H1 (cell line): ENCODE results near the gene ADPRHL1. TPM values are rescaled to one million over a fixed set of nuclear protein-coding genes. Genes with fewer than 3 reads are reported as not detected.

ENCODE experiments used
- CTCF ChIA-PET: fragments of 300-600 bp; sonication (Branson Sonifier 250); formaldehyde crosslinking; loops from one replicate; lab custom pipeline; 2021; ENCODE audit not compliant: partially characterized antibody; lab: Charles Lee
- POLR2A ChIA-PET: fragments of 300-600 bp; sonication (Branson Sonifier 250); formaldehyde crosslinking; loops from one replicate; lab custom pipeline; 2021; ENCODE audit warnings: inconsistent platforms; ENCODE audit not compliant: partially characterized antibody; lab: Charles Lee
- DNase-seq, 2 experiments: peaks; one replicate each; pipeline versions ENCODE4 v3.0.0 to v3.0.0-alpha.2; 2010 to 2022; ENCODE audit warnings: low spot score in 2 of 2, low read depth in 1 of 2, mixed read lengths in 1 of 2
- FAIRE-seq: peaks from 2 replicates; lab custom pipeline; 2011; peaks lifted over from hg19 to GRCh38; lab: Jason Lieb, UNC
- H2AFZ ChIP-seq: 2 replicates; pipeline ENCODE4 v1.8.1; 2012; ENCODE audit warnings: low read length, inconsistent platforms
- H2AK5ac ChIP-seq: 2 replicates; pipeline ENCODE4 v1.6.1; 2013; ENCODE audit warnings: low read depth, low read length
- H2BK120ac ChIP-seq: replicated peaks from 2 replicates; pipeline ENCODE3; 2013; ENCODE audit warnings: low read depth, low read length, inconsistent platforms
- H2BK12ac ChIP-seq: 2 replicates; pipeline ENCODE4 v1.6.1; 2013; ENCODE audit warnings: low read depth, low read length
- H2BK15ac ChIP-seq: 2 replicates; pipeline ENCODE4 v1.6.1; 2013; ENCODE audit warnings: low read length
- H2BK20ac ChIP-seq: 2 replicates; pipeline ENCODE4 v1.6.1; 2013; ENCODE audit warnings: low read length
- H2BK5ac ChIP-seq: 2 replicates; pipeline ENCODE4 v1.6.1; 2013; ENCODE audit warnings: low read depth, low read length
- H3K14ac ChIP-seq: 2 replicates; pipeline ENCODE4 v1.6.1; 2013; ENCODE audit warnings: inconsistent platforms; ENCODE audit not compliant: insufficient read length
- H3K18ac ChIP-seq: 2 replicates; pipeline ENCODE4 v1.6.1; 2013; ENCODE audit warnings: low read length; ENCODE audit errors: extremely low read depth
- H3K23ac ChIP-seq: 2 replicates; pipeline ENCODE4 v1.6.1; 2013; ENCODE audit warnings: inconsistent platforms; ENCODE audit not compliant: insufficient read length
- H3K23me2 ChIP-seq: 2 replicates; pipeline ENCODE4 v1.6.1; 2013; ENCODE audit warnings: low read depth, low read length
- H3K27ac ChIP-seq: 2 replicates; pipeline ENCODE4 v1.6.1; 2011; ENCODE audit warnings: low read depth, low read length, inconsistent platforms
- H3K27me3 ChIP-seq, 4 experiments: replicated peaks in 1 of 4; 1 replicate in 1 of 4; 2 replicates in 3 of 4; pipeline versions ENCODE4 v1.6.1 to v1.8.1; 2011 to 2013; ENCODE audit warnings: low read length in 3 of 4, mild to moderate bottlenecking in 3 of 4, inconsistent platforms in 2 of 4, mixed read lengths in 2 of 4, moderate library complexity in 1 of 4; ENCODE audit not compliant: control insufficient read depth in 3 of 4, insufficient read depth in 3 of 4; ENCODE audit errors: extremely low read depth in 1 of 4
- H3K36me3 ChIP-seq, 4 experiments: 2 replicates each; pipeline versions ENCODE4 v1.6.1 to v1.8.1; 2011 to 2013; ENCODE audit warnings: mild to moderate bottlenecking in 4 of 4, low read length in 3 of 4, moderate library complexity in 2 of 4, control low read depth in 1 of 4, inconsistent platforms in 1 of 4; ENCODE audit not compliant: insufficient read depth in 4 of 4, control insufficient read depth in 2 of 4
- H3K4ac ChIP-seq: replicated peaks from 2 replicates; pipeline ENCODE3; 2013; ENCODE audit warnings: low read length, low read depth, mixed read lengths, inconsistent platforms; ENCODE audit not compliant: insufficient read length
- H3K4me1 ChIP-seq, 4 experiments: replicated peaks in 1 of 4; 1 replicate in 1 of 4; 2 replicates in 3 of 4; pipeline versions ENCODE4 v1.6.1 to v1.8.1; 2011 to 2013; ENCODE audit warnings: low read length in 3 of 4, inconsistent platforms in 2 of 4, mixed read lengths in 1 of 4; ENCODE audit not compliant: insufficient read depth in 4 of 4, control insufficient read depth in 3 of 4
- H3K4me2 ChIP-seq, 2 experiments: 2 replicates each; pipeline versions ENCODE4 v1.6.1 to v1.8.1; 2011 to 2013; ENCODE audit warnings: low read depth in 2 of 2, low read length in 2 of 2, control low read depth in 1 of 2, inconsistent platforms in 1 of 2, mild to moderate bottlenecking in 1 of 2; ENCODE audit not compliant: insufficient read depth in 1 of 2
- H3K4me3 ChIP-seq, 4 experiments: fragments of 200-600, 300-600 bp in 1 of 4; sonication (generic), shearing (Covaris generic), sonication (Bioruptor Twin) in 1 of 4; 2 replicates each; pipeline versions ENCODE4 v1.5.1 to v1.8.1; 2011 to 2016; ENCODE audit warnings: low read length in 4 of 4, low read depth in 3 of 4, control low read depth in 2 of 4, inconsistent platforms in 2 of 4, mild to moderate bottlenecking in 2 of 4, mixed read lengths in 1 of 4, moderate library complexity in 1 of 4; ENCODE audit not compliant: insufficient read depth in 2 of 4; ENCODE audit errors: extremely low read depth in 1 of 4
- H3K56ac ChIP-seq: replicated peaks from 2 replicates; pipeline ENCODE3; 2013; ENCODE audit warnings: low read depth, mild to moderate bottlenecking, mixed read lengths, low read length, inconsistent platforms; ENCODE audit not compliant: insufficient read length
- H3K79me1 ChIP-seq: 2 replicates; pipeline ENCODE4 v1.6.1; 2013; ENCODE audit warnings: low read depth, low read length, control low read depth
- H3K79me2 ChIP-seq, 2 experiments: 2 replicates each; pipeline versions ENCODE4 v1.6.1 to v1.8.1; 2012 to 2013; ENCODE audit warnings: low read length in 2 of 2, mild to moderate bottlenecking in 2 of 2, inconsistent platforms in 1 of 2; ENCODE audit not compliant: insufficient read depth in 2 of 2, control insufficient read depth in 1 of 2
- H3K9ac ChIP-seq, 4 experiments: replicated peaks in 1 of 4; 1 replicate in 1 of 4; 2 replicates in 3 of 4; pipeline versions ENCODE4 v1.6.1 to v1.8.1; 2011 to 2013; ENCODE audit warnings: low read depth in 3 of 4, low read length in 3 of 4, control low read depth in 2 of 4, mild to moderate bottlenecking in 2 of 4, moderate library complexity in 2 of 4, inconsistent platforms in 1 of 4; ENCODE audit errors: extremely low read depth in 1 of 4
- H3K9me3 ChIP-seq, 2 experiments: 2 replicates each; pipeline versions ENCODE4 v1.6.1 to v1.8.1; 2012 to 2013; ENCODE audit warnings: mild to moderate bottlenecking in 2 of 2, moderate library complexity in 2 of 2, control low read depth in 1 of 2, inconsistent platforms in 1 of 2, low read depth in 1 of 2, low read length in 1 of 2, mixed read lengths in 1 of 2; ENCODE audit not compliant: insufficient read depth in 2 of 2
- H4K20me1 ChIP-seq, 2 experiments: replicated peaks in 1 of 2; 2 replicates each; pipeline versions ENCODE3 to v1.8.1; 2011 to 2013; ENCODE audit warnings: inconsistent platforms in 2 of 2, low read length in 2 of 2, mild to moderate bottlenecking in 1 of 2; ENCODE audit not compliant: insufficient read depth in 2 of 2, control insufficient read depth in 1 of 2
- H4K5ac ChIP-seq: 2 replicates; pipeline ENCODE4 v1.6.1; 2013; ENCODE audit warnings: low read length, low read depth, mixed read lengths, inconsistent platforms; ENCODE audit not compliant: insufficient read length
- H4K8ac ChIP-seq: 2 replicates; pipeline ENCODE4 v1.8.0; 2013; ENCODE audit warnings: mild to moderate bottlenecking, moderate library complexity, low read length, inconsistent platforms; ENCODE audit not compliant: insufficient read depth; ENCODE audit errors: extremely low read depth
- H4K91ac ChIP-seq: replicated peaks from 2 replicates; pipeline ENCODE3; 2013; ENCODE audit warnings: low read length, mixed read lengths, inconsistent platforms; ENCODE audit not compliant: insufficient read length
- CTCF ChIP-seq, 3 experiments: IDR thresholded peaks; 1 replicate in 2 of 3; 2 replicates in 1 of 3; pipeline versions ENCODE4 v1.5.1 to v1.6.1; 2011; ENCODE audit warnings: low read length in 3 of 3, mild to moderate bottlenecking in 3 of 3, inconsistent platforms in 2 of 3, low read depth in 1 of 3, moderate library complexity in 1 of 3; ENCODE audit not compliant: insufficient read depth in 1 of 3; ENCODE audit errors: control extremely low read depth in 1 of 3
- GTF2F1 ChIP-seq: IDR thresholded peaks from 2 replicates; pipeline ENCODE4 v1.6.1; 2012; ENCODE audit warnings: low read depth, low read length, improper control_type of control experiment, borderline replicate concordance
- RAD21 ChIP-seq, 2 experiments: IDR thresholded peaks in 1 of 2; conservative IDR thresholded peaks in 1 of 2; 2 replicates each; pipeline ENCODE4 v1.6.1; 2011; ENCODE audit warnings: low read depth in 2 of 2, low read length in 2 of 2, improper control_type of control experiment in 1 of 2, inconsistent platforms in 1 of 2, mild to moderate bottlenecking in 1 of 2, moderate library complexity in 1 of 2
- SIRT6 ChIP-seq: IDR thresholded peaks from one replicate; pipeline ENCODE4 v1.7.1; 2012; ENCODE audit warnings: low read length, inconsistent platforms
- WGBS, 2 experiments: shearing (Covaris generic) in 1 of 2; methylation state at CpG; one replicate each; pipeline versions ENCODE4 v1.1.6 to v1.1.7; 2013 to 2015; ENCODE audit warnings: low lambda C conversion rate in 2 of 2, mixed read lengths in 2 of 2, inconsistent platforms in 1 of 2, low coverage in 1 of 2, missing lambda C conversion rate in 1 of 2; ENCODE audit not compliant: insufficient replicate concordance in 2 of 2, insufficient coverage in 1 of 2, insufficient read length in 1 of 2; ENCODE audit errors: extremely low coverage in 1 of 2, missing lambda C conversion rate in 1 of 2; 5-methylcytosine and 5-hydroxymethylcytosine counted together
- polyA plus RNA-seq, 7 experiments: library from polyadenylated mRNA; depleted of rRNA in 3 of 7; stranded (reverse) in 5 of 7; unstranded in 2 of 7; fragments of >200 nt in 5 of 7; fragments of 200-250 nt in 2 of 7; gene quantifications; 1 replicate in 5 of 7; 2 replicates in 1 of 7; 4 replicates in 1 of 7; pipeline versions ENCODE4 v1.2.1 to v1.2.3, GENCODE V29; 2011 to 2013; ENCODE audit warnings: missing spikeins in 2 of 7, mixed read lengths in 2 of 7
- total RNA-seq: library from RNA; stranded (reverse); fragmentation: NEBNext Ultra II Directional; extraction: Animal tissue kit (Norgen Biotek cat#: 25700); gene quantifications from 2 replicates; pipeline ENCODE4 v1.2.1, GENCODE V29; 2021
- TF ChIP-seq, protein P1 (sequence below): IDR thresholded peaks from 2 replicates; pipeline ENCODE4 v1.6.1; 2011; ENCODE audit warnings: low read depth, mild to moderate bottlenecking, low read length; ENCODE audit not compliant: insufficient read depth

Gene ADPRHL1
- total and polyA plus RNA-seq, 2 of the 8 experiments (the other 6 are each of a cell fraction or from before 2014, with no cell fraction given): 0.74 to 1.7 TPM

GRCh38 chr13:113402471-113403254 is 50.6 kb downstream of the ADPRHL1 start:
- Histone ChIP-seq H3K56ac (no peak overlapping the region), H2BK12ac (no peak overlapping the region), H4K91ac (no peak overlapping the region), H3K4me2 (no peak overlapping the region), H2BK20ac (no peak overlapping the region), H2BK120ac (no peak overlapping the region), H4K8ac (peak overlapping the region; percentile 35), H3K4ac (no peak overlapping the region), H3K23me2 (no peaks in the 10 kb centered on the region), H2AFZ (no peak overlapping the region), H3K4me3 (no peak overlapping the region), H3K27me3 (no peaks in the 10 kb centered on the region), H4K20me1 (no peaks in the 10 kb centered on the region), H2BK5ac (no peak overlapping the region), H2AK5ac (no peak overlapping the region), H3K18ac (peak overlapping the region; percentile 71; the same call in 1 of the 2 replicates), H4K5ac (no peak overlapping the region), H3K79me1 (no peaks in the 10 kb centered on the region), H3K79me2 (no peaks in the 10 kb centered on the region), H3K36me3 (no peaks in the 10 kb centered on the region), H2BK15ac (no peak overlapping the region), H3K27ac (no peak overlapping the region), H3K23ac (no peak overlapping the region), H3K9me3 (no peaks in the 10 kb centered on the region), H3K9ac (no peak overlapping the region), H3K14ac (no peak overlapping the region), H3K4me1 (peaks cover 0 to 11% (median 6%) of the 10 kb centered on the region in 4 experiments; a peak in 6 of 7 replicates)
- ChIA-PET POLR2A (interaction anchor here (0.9 to 1.7 kb wide), 4 partner anchors 10 to 70 kb away, joined by 3 to 7 read pairs (median 3); no protein-coding TSS in a partner anchor), CTCF (interaction anchor here (0.6 to 1.4 kb wide), 14 partner anchors 8 to 399 kb away, joined by 3 to 6 read pairs (median 4); no protein-coding TSS in a partner anchor)
- DNase-seq: no peak
- FAIRE-seq: no peak
- WGBS, 2 experiments: 82% methylated on average over 33 of the region's 33 CpGs; no CpG with 5 or more reads in 1 of the 2 experiments
- peak in 1 of 3 experiments; percentile 13; a peak in 1 of 4 replicates for TF ChIP-seq CTCF (IDR thresholded peaks at IDR 0.05; ENCODE audit: control extremely low read depth in 1 of 3, insufficient read depth in 1 of 3, low read depth in 1 of 3, low read length in 3 of 3)
- no peak for TF ChIP-seq SIRT6
- no peak for TF ChIP-seq GTF2F1
- TF ChIP-seq, protein P1, sequence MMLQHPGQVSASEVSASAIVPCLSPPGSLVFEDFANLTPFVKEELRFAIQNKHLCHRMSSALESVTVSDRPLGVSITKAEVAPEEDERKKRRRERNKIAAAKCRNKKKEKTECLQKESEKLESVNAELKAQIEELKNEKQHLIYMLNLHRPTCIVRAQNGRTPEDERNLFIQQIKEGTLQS: no peak
- peak; percentile 4 to 17; a peak in 1 of 4 replicates for TF ChIP-seq RAD21 (IDR thresholded peaks at IDR 0.05 in 1 of 2, conservative IDR thresholded peaks at IDR 0.05 in 1 of 2; ENCODE audit: low read depth in 2 of 2, low read length in 2 of 2)
